HEK293 (cell line): ENCODE data around the gene MARK3.

Experiments
- CTCF ChIP-seq: fragments of 450-650 bp; formaldehyde crosslinking; IDR thresholded peaks from 2 replicates; pipeline ENCODE4 v1.5.1; 2016; ENCODE audit warnings: missing biosample characterization, missing genetic modification characterization
- ELK4 ChIP-seq: IDR thresholded peaks from 2 replicates; pipeline ENCODE4 v1.6.1; 2011; ENCODE audit warnings: mild to moderate bottlenecking, low read depth, low read length, borderline replicate concordance
- RBAK ChIP-seq: fragments of 450-650 bp; formaldehyde crosslinking; IDR thresholded peaks from 2 replicates; pipeline ENCODE4 v1.5.1; 2016; ENCODE audit warnings: missing biosample characterization, missing genetic modification characterization
- ZNF175 ChIP-seq: fragments of 450-650 bp; formaldehyde crosslinking; IDR thresholded peaks from 2 replicates; pipeline ENCODE4 v1.5.1; 2016; ENCODE audit warnings: missing biosample characterization, missing genetic modification characterization
- ZNF423 ChIP-seq: fragments of 450-650 bp; formaldehyde crosslinking; IDR thresholded peaks from 2 replicates; pipeline ENCODE4 v1.5.1; 2016; ENCODE audit warnings: missing biosample characterization, missing genetic modification characterization
- ZNF677 ChIP-seq: fragments of 450-650 bp; IDR thresholded peaks from 2 replicates; pipeline ENCODE4 v1.5.0; 2018; ENCODE audit warnings: missing biosample characterization, mild to moderate bottlenecking, missing genetic modification characterization, moderate library complexity

- TF ChIP-seq RBAK (tag by site-specific recombination) (no peak), ZNF175 (no peak), ZNF677 (tag by site-specific recombination) (no peak), CTCF (tag by site-specific recombination) (no peak), ELK4 (no peak), ZNF423 (no peak)
Observed at GRCh38 chr14:103347091-103347815, 38.0 kb upstream of the MARK3 start.
